Memory B cell (primary cell): ENCODE results near the gene MOCS1.
A peak's percentile ranks its signal among the peaks of the same experiment; 100 is the strongest.

Experiments
- ATAC-seq: fragments of 150-1000 bp; cut with Tn5 transposase; 2 replicates; pipeline ENCODE4 v1.10.0; 2021; ENCODE audit warnings: low read depth, mild to moderate bottlenecking, moderate library complexity
- DNase-seq, 2 donors: peaks; one replicate each; pipeline ENCODE4 v3.0.0; 2022; ENCODE audit warnings: low spot score in 2 of 2
- H3K27ac Mint-ChIP-seq: one replicate; pipeline ENCODE4 v1.8.0; 2022; ENCODE audit warnings: mild to moderate bottlenecking, moderate library complexity, mixed read lengths
- H3K27me3 Mint-ChIP-seq: one replicate; pipeline ENCODE4 v1.8.0; 2022; ENCODE audit warnings: mixed read lengths
- H3K36me3 Mint-ChIP-seq: one replicate; pipeline ENCODE4 v1.8.0; 2022; ENCODE audit warnings: mild to moderate bottlenecking, mixed read lengths
- H3K4me1 Mint-ChIP-seq: one replicate; pipeline ENCODE4 v1.8.0; 2022; ENCODE audit warnings: mixed read lengths
- H3K4me3 Mint-ChIP-seq: one replicate; pipeline ENCODE4 v1.8.0; 2022; ENCODE audit warnings: mild to moderate bottlenecking, moderate library complexity, mixed read lengths
- H3K9me3 Mint-ChIP-seq: one replicate; pipeline ENCODE4 v1.8.0; 2022; ENCODE audit warnings: mixed read lengths

MOCS1 gene

GRCh38 chr6:39880594-39880993, 53.7 kb downstream of the MOCS1 start:
- Mint-ChIP-seq H3K4me1 (no peaks in the 10 kb centered on the region), H3K27ac (no peak overlapping the region), H3K36me3 (no peaks in the 10 kb centered on the region)

GRCh38 chr6:39879535-39879934, 54.7 kb downstream of the MOCS1 start:
- Mint-ChIP-seq H3K27me3 (peaks cover 9% of the 10 kb centered on the region), H3K9me3 (peaks cover 1% of the 10 kb centered on the region), H3K4me1 (no peaks in the 10 kb centered on the region), H3K36me3 (no peaks in the 10 kb centered on the region), H3K27ac (no peak overlapping the region), H3K4me3 (no peak overlapping the region)
- DNase-seq (no peak), ATAC-seq (no peak)

More at GRCh38 chr6:39880594-39880993, 53.7 kb downstream of the MOCS1 start:
- ATAC-seq: no peak
- Mint-ChIP-seq H3K9me3 (no peaks in the 10 kb centered on the region), H3K4me3 (no peak overlapping the region), H3K27me3 (peaks cover 9% of the 10 kb centered on the region)
- no peak for DNase-seq

- no peak for ATAC-seq
These were observed 57.4 kb downstream of the MOCS1 start for GRCh38 chr6:39876826-39877225.

GRCh38 chr6:39876111-39876510, 58.2 kb downstream of the MOCS1 start:
- no peaks in the 10 kb centered on the region for H3K4me1 Mint-ChIP-seq
- H3K4me3 Mint-ChIP-seq: no peak overlapping the region
- peaks cover 5% of the 10 kb centered on the region for H3K27me3 Mint-ChIP-seq
- no peak for ATAC-seq
- H3K27ac Mint-ChIP-seq: no peak overlapping the region
- H3K36me3 Mint-ChIP-seq: no peaks in the 10 kb centered on the region
- H3K9me3 Mint-ChIP-seq: peaks cover 1% of the 10 kb centered on the region
- DNase-seq: no peak

More at GRCh38 chr6:39876826-39877225, 57.4 kb downstream of the MOCS1 start:
- no peak overlapping the region for H3K27ac Mint-ChIP-seq
- peaks cover 5% of the 10 kb centered on the region for H3K27me3 Mint-ChIP-seq
- no peak overlapping the region for H3K4me3 Mint-ChIP-seq
- H3K4me1 Mint-ChIP-seq: no peaks in the 10 kb centered on the region
- H3K36me3 Mint-ChIP-seq: no peaks in the 10 kb centered on the region
- DNase-seq: no peak
- H3K9me3 Mint-ChIP-seq: peaks cover 1% of the 10 kb centered on the region

- ATAC-seq: no peak
- peaks cover 6% of the 10 kb centered on the region for H3K27me3 Mint-ChIP-seq
- H3K36me3 Mint-ChIP-seq: no peaks in the 10 kb centered on the region
- H3K27ac Mint-ChIP-seq: no peak overlapping the region
- H3K4me3 Mint-ChIP-seq: no peak overlapping the region
- DNase-seq: no peak
- H3K4me1 Mint-ChIP-seq: no peaks in the 10 kb centered on the region
- H3K9me3 Mint-ChIP-seq: peaks cover 2% of the 10 kb centered on the region
These were observed 60.8 kb downstream of the MOCS1 start for GRCh38 chr6:39873439-39873838.

- Mint-ChIP-seq H3K36me3 (no peaks in the 10 kb centered on the region), H3K4me1 (no peaks in the 10 kb centered on the region), H3K27me3 (peaks cover 1% of the 10 kb centered on the region), H3K27ac (no peak overlapping the region), H3K4me3 (no peak overlapping the region), H3K9me3 (peaks cover 2% of the 10 kb centered on the region)
- DNase-seq (no peak), ATAC-seq (no peak)
These were observed 63.3 kb downstream of the MOCS1 start for GRCh38 chr6:39870950-39871349.

GRCh38 chr6:39867592-39867991, 66.7 kb downstream of the MOCS1 start:
- H3K27ac Mint-ChIP-seq: no peak overlapping the region

GRCh38 chr6:39865011-39865888, 69.0 kb downstream of the MOCS1 start:
- DNase-seq (peak; percentile 18 to 34), ATAC-seq (no peak)
- Mint-ChIP-seq H3K36me3 (no peaks in the 10 kb centered on the region), H3K4me1 (no peaks in the 10 kb centered on the region), H3K4me3 (no peak overlapping the region), H3K9me3 (no peaks in the 10 kb centered on the region), H3K27me3 (peaks cover 5% of the 10 kb centered on the region), H3K27ac (no peak overlapping the region)

More at GRCh38 chr6:39867592-39867991, 66.7 kb downstream of the MOCS1 start:
- ATAC-seq (no peak), DNase-seq (no peak)
- no peak overlapping the region for H3K4me3 Mint-ChIP-seq
- H3K9me3 Mint-ChIP-seq: peaks cover 1% of the 10 kb centered on the region
- H3K27me3 Mint-ChIP-seq: peaks cover 5% of the 10 kb centered on the region
- H3K4me1 Mint-ChIP-seq: no peaks in the 10 kb centered on the region
- no peaks in the 10 kb centered on the region for H3K36me3 Mint-ChIP-seq

GRCh38 chr6:39861663-39862062, 72.6 kb downstream of the MOCS1 start:
- no peak for ATAC-seq
- Mint-ChIP-seq H3K36me3 (no peaks in the 10 kb centered on the region), H3K4me1 (no peaks in the 10 kb centered on the region), H3K4me3 (no peak overlapping the region), H3K27me3 (peaks cover 8% of the 10 kb centered on the region), H3K27ac (no peak overlapping the region), H3K9me3 (no peaks in the 10 kb centered on the region)
- no peak for DNase-seq

GRCh38 chr6:39859025-39859424, 75.2 kb downstream of the MOCS1 start:
- H3K36me3 Mint-ChIP-seq: no peaks in the 10 kb centered on the region
- H3K27ac Mint-ChIP-seq: no peak overlapping the region
- DNase-seq (no peak), ATAC-seq (no peak)
- H3K27me3 Mint-ChIP-seq: peaks cover 11% of the 10 kb centered on the region
- no peak overlapping the region for H3K4me3 Mint-ChIP-seq
- no peaks in the 10 kb centered on the region for H3K4me1 Mint-ChIP-seq
- no peaks in the 10 kb centered on the region for H3K9me3 Mint-ChIP-seq

- peaks cover 8% of the 10 kb centered on the region for H3K27me3 Mint-ChIP-seq
- H3K4me3 Mint-ChIP-seq: no peak overlapping the region
- ATAC-seq (no peak), DNase-seq (no peak)
- H3K9me3 Mint-ChIP-seq: peaks cover 2% of the 10 kb centered on the region
- no peaks in the 10 kb centered on the region for H3K36me3 Mint-ChIP-seq
- no peaks in the 10 kb centered on the region for H3K4me1 Mint-ChIP-seq
- H3K27ac Mint-ChIP-seq: no peak overlapping the region
These were observed 78.8 kb downstream of the MOCS1 start for GRCh38 chr6:39855356-39855995.
